ENCODE results near the gene SSRP1.

SSRP1 gene

GRCh38 chr11:57315491-57315890 is 20.2 kb downstream of the SSRP1 start:
- DNase-seq (ENCODE audit: low spot score), result no peak

GRCh38 chr11:57314221-57314973 is 21.3 kb downstream of the SSRP1 start:
- DNase-seq (ENCODE audit: low spot score), result no peak

- DNase-seq (ENCODE audit: low spot score), result no peak
Measured at GRCh38 chr11:57313788-57314135, 21.9 kb downstream of the SSRP1 start.

GRCh38 chr11:57313071-57313787 is 22.5 kb downstream of the SSRP1 start:
- DNase-seq (ENCODE audit: low spot score), result no peak

- DNase-seq (ENCODE audit: low spot score), result no peak
Measured at GRCh38 chr11:57312511-57313021, 23.1 kb downstream of the SSRP1 start.

GRCh38 chr11:57311109-57311936 is 24.4 kb downstream of the SSRP1 start:
- DNase-seq (ENCODE audit: low spot score), result peak; percentile 92

- DNase-seq (ENCODE audit: low spot score), result no peak
Measured at GRCh38 chr11:57310630-57311086, 25.0 kb downstream of the SSRP1 start.

GRCh38 chr11:57310091-57310490 is 25.6 kb downstream of the SSRP1 start:
- no peak for DNase-seq (ENCODE audit: low spot score)

GRCh38 chr11:57309106-57310059 is 26.3 kb downstream of the SSRP1 start:
- no peak for DNase-seq (ENCODE audit: low spot score)

- DNase-seq (ENCODE audit: low spot score), result no peak
Measured at GRCh38 chr11:57308426-57309060, 27.1 kb downstream of the SSRP1 start.

- DNase-seq (ENCODE audit: low spot score), result no peak
Measured at GRCh38 chr11:57307666-57308270, 27.9 kb downstream of the SSRP1 start.

GRCh38 chr11:57306940-57307565 is 28.6 kb downstream of the SSRP1 start:
- no peak for DNase-seq (ENCODE audit: low spot score)

- no peak for DNase-seq (ENCODE audit: low spot score)
Measured at GRCh38 chr11:57306161-57306876, 29.4 kb downstream of the SSRP1 start.

GRCh38 chr11:57305523-57305922 is 30.2 kb downstream of the SSRP1 start:
- no peak for DNase-seq (ENCODE audit: low spot score)

- peak; percentile 61 for DNase-seq (ENCODE audit: low spot score)
Measured at GRCh38 chr11:57303990-57304579, 31.6 kb downstream of the SSRP1 start.

- DNase-seq (ENCODE audit: low spot score), result no peak
Measured at GRCh38 chr11:57303280-57303989, 32.3 kb downstream of the SSRP1 start.

GRCh38 chr11:57302489-57302888 is 33.2 kb downstream of the SSRP1 start:
- no peak for DNase-seq (ENCODE audit: low spot score)

Data from D341Med (cell line).